Right hindlimb (tissue), 1 donor: ENCODE data around the gene XRCC4.

Source experiments
- DNase-seq: peaks from one replicate; pipeline ENCODE4 v3.0.0-alpha.2; 2018

Gene XRCC4

GRCh38 chr5:83394190-83394589, 316.8 kb downstream of the XRCC4 start:
- no peak for DNase-seq

GRCh38 chr5:83396662-83397061, 319.3 kb downstream of the XRCC4 start:
- no peak for DNase-seq

- DNase-seq, result no peak
These were observed 320.3 kb downstream of the XRCC4 start for GRCh38 chr5:83397658-83398057.

GRCh38 chr5:83400241-83400640, 322.9 kb downstream of the XRCC4 start:
- DNase-seq, result no peak

- DNase-seq, result no peak
These were observed 323.4 kb downstream of the XRCC4 start for GRCh38 chr5:83400701-83401100.

- no peak for DNase-seq
These were observed 323.9 kb downstream of the XRCC4 start for GRCh38 chr5:83401122-83401731.

- no peak for DNase-seq
These were observed 324.4 kb downstream of the XRCC4 start for GRCh38 chr5:83401775-83402174.
